H54 (cell line): ENCODE results near the gene PRLR.
"Not testable (repeated sequence)": the region's sequence is repeated elsewhere in the genome, so short reads cannot be mapped to it uniquely, and the experiment has no call there.

Source experiments
- DNase-seq: peaks from one replicate; pipeline ENCODE4 v3.0.0; 2011; ENCODE audit warnings: low spot score, mixed read lengths; ENCODE audit not compliant: insufficient read length
- FAIRE-seq: peaks from 3 replicates; lab custom pipeline; 2011; peaks lifted over from hg19 to GRCh38; lab: Jason Lieb, UNC
- POLR2A ChIP-seq: IDR thresholded peaks from 2 replicates; pipeline ENCODE4 v1.6.1; 2011; ENCODE audit warnings: low read depth, mild to moderate bottlenecking, low read length

The PRLR gene

GRCh38 chr5:35061211-35061770 is 169.0 kb downstream of the PRLR start:
- DNase-seq (no peak), FAIRE-seq (no peak)
- no peak for TF ChIP-seq POLR2A

GRCh38 chr5:35060236-35060635 is 170.1 kb downstream of the PRLR start:
- FAIRE-seq: no peak
- TF ChIP-seq POLR2A: no peak
- DNase-seq: no peak

GRCh38 chr5:35059251-35059650 is 171.0 kb downstream of the PRLR start:
- DNase-seq (no peak), FAIRE-seq (peak; percentile 20)
- no peak for TF ChIP-seq POLR2A

- no peak for FAIRE-seq
- no peak for TF ChIP-seq POLR2A
- DNase-seq: no peak
Measured at GRCh38 chr5:35058374-35058788, 171.9 kb downstream of the PRLR start.

- DNase-seq: no peak
- FAIRE-seq: no peak
- TF ChIP-seq POLR2A: no peak
Measured at GRCh38 chr5:35056686-35057085, 173.6 kb downstream of the PRLR start.

- no peak for FAIRE-seq
- TF ChIP-seq POLR2A: no peak
- no peak for DNase-seq
Measured at GRCh38 chr5:35052838-35053237, 177.4 kb downstream of the PRLR start.

- no peak for DNase-seq
- FAIRE-seq: no peak
- no peak for TF ChIP-seq POLR2A
Measured at GRCh38 chr5:35050541-35051126, 179.7 kb downstream of the PRLR start.

- DNase-seq (no peak), FAIRE-seq (no peak)
- TF ChIP-seq POLR2A: no peak
Measured at GRCh38 chr5:35048910-35049309, 181.4 kb downstream of the PRLR start.

- FAIRE-seq (no peak), DNase-seq (no peak)
- no peak for TF ChIP-seq POLR2A
Measured at GRCh38 chr5:35047785-35048404, 182.4 kb downstream of the PRLR start, which contains the start of gene AGXT2. TSS of gene AGXT2 (minus strand) at chr5:35047949. CDS start at chr5:35047892, 57 bp downstream.

- FAIRE-seq (peak; percentile 97), DNase-seq (peak; percentile 82)
- TF ChIP-seq POLR2A: no peak
Measured at GRCh38 chr5:35046774-35047173, 183.5 kb downstream of the PRLR start.

- FAIRE-seq (no peak), DNase-seq (no peak)
- no peak for TF ChIP-seq POLR2A
Measured at GRCh38 chr5:35045280-35045679, 185.0 kb downstream of the PRLR start.

GRCh38 chr5:35044649-35045048 is 185.6 kb downstream of the PRLR start:
- TF ChIP-seq POLR2A: no peak
- FAIRE-seq (no peak), DNase-seq (no peak)

- DNase-seq (no peak), FAIRE-seq (no peak)
- no peak for TF ChIP-seq POLR2A
Measured at GRCh38 chr5:35042781-35043180, 187.5 kb downstream of the PRLR start.

GRCh38 chr5:35041261-35041660 is 189.0 kb downstream of the PRLR start:
- FAIRE-seq (no peak), DNase-seq (no peak)
- TF ChIP-seq POLR2A: no peak

- TF ChIP-seq POLR2A: no peak
- no peak for DNase-seq
- no peak for FAIRE-seq
Measured at GRCh38 chr5:35038891-35039290, 191.4 kb downstream of the PRLR start.

GRCh38 chr5:35036536-35036935 is 193.8 kb downstream of the PRLR start:
- TF ChIP-seq POLR2A: no peak
- DNase-seq: no peak
- no peak for FAIRE-seq

GRCh38 chr5:35035929-35036328 is 194.4 kb downstream of the PRLR start:
- FAIRE-seq, DNase-seq: not testable (repeated sequence)
